Tibial nerve (tissue), 4 donors: Measurements from ENCODE around the gene CSNK2A2.

Experiments used
- EP300 ChIP-seq, 2 donors: sonication (generic); formaldehyde crosslinking; IDR thresholded peaks; one replicate each; pipeline ENCODE4 v1.6.1; 2017; ENCODE audit warnings: antibody characterized with exemption in 2 of 2, mild to moderate bottlenecking in 1 of 2
- POLR2A ChIP-seq, 2 donors: fragments of 450-650 bp; IDR thresholded peaks; one replicate each; pipeline ENCODE4 v1.6.1; 2017; ENCODE audit warnings: antibody characterized with exemption in 2 of 2, mild to moderate bottlenecking in 2 of 2, moderate library complexity in 2 of 2
- TF ChIP-seq, protein P1 (sequence below), 5 experiments: fragments of 200-600 bp in 3 of 5; fragments of 450-650 bp in 2 of 5; sonication (generic) in 3 of 5; IDR thresholded peaks; one replicate each; pipeline ENCODE4 v1.5.1; 2016 to 2019; ENCODE audit warnings: antibody characterized with exemption in 5 of 5, mild to moderate bottlenecking in 3 of 5, moderate library complexity in 2 of 5

DNA sequence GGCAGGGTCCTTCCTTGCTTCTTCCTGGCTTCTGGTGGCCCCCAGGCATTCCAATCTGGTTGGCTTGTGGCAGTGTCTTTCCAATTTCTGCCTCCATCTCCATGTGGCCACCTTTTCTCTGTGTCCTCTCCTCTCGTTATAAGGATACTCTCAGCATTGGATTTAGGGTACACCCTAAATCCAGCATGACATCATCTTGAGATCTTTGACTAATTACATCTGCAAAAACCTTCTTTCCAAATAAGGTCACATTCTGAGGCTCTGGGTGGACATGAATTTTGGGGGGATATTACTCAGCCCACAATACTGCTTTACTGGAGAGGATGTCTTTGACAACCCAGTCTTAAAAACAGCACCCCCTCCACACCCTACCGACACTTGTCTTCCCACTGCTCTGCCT is 49.8 kb downstream of the CSNK2A2 start:
- TF ChIP-seq, protein P1, sequence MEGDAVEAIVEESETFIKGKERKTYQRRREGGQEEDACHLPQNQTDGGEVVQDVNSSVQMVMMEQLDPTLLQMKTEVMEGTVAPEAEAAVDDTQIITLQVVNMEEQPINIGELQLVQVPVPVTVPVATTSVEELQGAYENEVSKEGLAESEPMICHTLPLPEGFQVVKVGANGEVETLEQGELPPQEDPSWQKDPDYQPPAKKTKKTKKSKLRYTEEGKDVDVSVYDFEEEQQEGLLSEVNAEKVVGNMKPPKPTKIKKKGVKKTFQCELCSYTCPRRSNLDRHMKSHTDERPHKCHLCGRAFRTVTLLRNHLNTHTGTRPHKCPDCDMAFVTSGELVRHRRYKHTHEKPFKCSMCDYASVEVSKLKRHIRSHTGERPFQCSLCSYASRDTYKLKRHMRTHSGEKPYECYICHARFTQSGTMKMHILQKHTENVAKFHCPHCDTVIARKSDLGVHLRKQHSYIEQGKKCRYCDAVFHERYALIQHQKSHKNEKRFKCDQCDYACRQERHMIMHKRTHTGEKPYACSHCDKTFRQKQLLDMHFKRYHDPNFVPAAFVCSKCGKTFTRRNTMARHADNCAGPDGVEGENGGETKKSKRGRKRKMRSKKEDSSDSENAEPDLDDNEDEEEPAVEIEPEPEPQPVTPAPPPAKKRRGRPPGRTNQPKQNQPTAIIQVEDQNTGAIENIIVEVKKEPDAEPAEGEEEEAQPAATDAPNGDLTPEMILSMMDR (IDR thresholded peaks at IDR 0.05), result no peak
- TF ChIP-seq POLR2A (IDR thresholded peaks at IDR 0.05) (no peak), EP300 (IDR thresholded peaks at IDR 0.05) (no peak)
